ENCODE data around the gene THADA. TPM values are rescaled to one million over a fixed set of nuclear protein-coding genes. Genes with fewer than 3 reads are reported as not detected.

THADA gene
- total and polyA plus RNA-seq, 3 experiments from 2014 or later = 12.2 to 48.7 (median 45.8) TPM

- Mint-ChIP-seq H3K27me3 (no peaks in the 10 kb centered on the region), H3K27ac (peak overlapping the region in 7 of 8 donors; percentile 1 to 77 (median 32)), H3K36me3 (peaks cover 6 to 12% (median 7%) of the 10 kb centered on the region in 3 donors), H3K4me3 (no peak overlapping the region), H3K4me1 (peaks cover 29 to 45% (median 39%) of the 10 kb centered on the region in 3 donors), H3K9me3 (no peaks in the 10 kb centered on the region)
- H3K4me3 ChIP-seq (ENCODE audit: low read length) = no peak overlapping the region
- H3K9me3 ChIP-seq (ENCODE audit: low read length) = no peaks in the 10 kb centered on the region
- CTCF ChIA-PET = no interaction called here
- no peaks in the 10 kb centered on the region for H3K27me3 ChIP-seq (ENCODE audit: insufficient read depth, low read length, poor library complexity, severe bottlenecking)
- no peak for DNase-seq
- POLR2A ChIA-PET = no interaction called here
- no peaks in the 10 kb centered on the region for H3K4me1 ChIP-seq (ENCODE audit: insufficient read depth, low read length)
- no peaks in the 10 kb centered on the region for H3K36me3 ChIP-seq (ENCODE audit: insufficient read depth, low read length)
- H3K27ac ChIP-seq (ENCODE audit: low read depth, low read length) = no peak overlapping the region
Observed at GRCh38 chr2:43519643-43520221, 76.1 kb downstream of the THADA start.

GRCh38 chr2:43518718-43519117, 77.1 kb downstream of the THADA start:
- H3K27me3 Mint-ChIP-seq = no peaks in the 10 kb centered on the region
- Histone ChIP-seq H3K4me3 (ENCODE audit: low read length) (no peak overlapping the region), H3K27me3 (ENCODE audit: insufficient read depth, low read length, poor library complexity, severe bottlenecking) (no peaks in the 10 kb centered on the region), H3K9me3 (ENCODE audit: low read length) (no peaks in the 10 kb centered on the region), H3K4me1 (ENCODE audit: insufficient read depth, low read length) (no peaks in the 10 kb centered on the region), H3K36me3 (ENCODE audit: insufficient read depth, low read length) (no peaks in the 10 kb centered on the region), H3K27ac (ENCODE audit: low read depth, low read length) (no peak overlapping the region)
- CTCF ChIA-PET = no interaction called here
- H3K27ac Mint-ChIP-seq = peak overlapping the region in 5 of 8 donors; percentile 10 to 71 (median 44)
- POLR2A ChIA-PET = no interaction called here
- no peaks in the 10 kb centered on the region for H3K9me3 Mint-ChIP-seq
- H3K4me3 Mint-ChIP-seq = no peak overlapping the region
- DNase-seq = no peak
- peaks cover 28 to 43% (median 37%) of the 10 kb centered on the region in 3 donors for H3K4me1 Mint-ChIP-seq
- H3K36me3 Mint-ChIP-seq = peaks cover 0 to 8% (median 4%) of the 10 kb centered on the region in 3 donors

- no peaks in the 10 kb centered on the region for H3K4me1 ChIP-seq (ENCODE audit: insufficient read depth, low read length)
- H3K27ac Mint-ChIP-seq = peak overlapping the region in 7 of 8 donors; percentile 20 to 75 (median 44)
- ChIA-PET POLR2A (interaction anchor here (0.7 kb wide), 1 partner anchor 1335 kb away, joined by 4 read pairs; no protein-coding TSS in a partner anchor), CTCF (no interaction called here)
- no peak overlapping the region for H3K4me3 Mint-ChIP-seq
- no peak overlapping the region for H3K4me3 ChIP-seq (ENCODE audit: low read length)
- peaks cover 28 to 43% (median 37%) of the 10 kb centered on the region in 3 donors for H3K4me1 Mint-ChIP-seq
- DNase-seq = no peak
- no peaks in the 10 kb centered on the region for H3K27me3 Mint-ChIP-seq
- H3K27ac ChIP-seq (ENCODE audit: low read depth, low read length) = no peak overlapping the region
- no peaks in the 10 kb centered on the region for H3K36me3 ChIP-seq (ENCODE audit: insufficient read depth, low read length)
- no peaks in the 10 kb centered on the region for H3K27me3 ChIP-seq (ENCODE audit: insufficient read depth, low read length, poor library complexity, severe bottlenecking)
- no peaks in the 10 kb centered on the region for H3K9me3 Mint-ChIP-seq
- peaks cover 0 to 9% (median 4%) of the 10 kb centered on the region in 3 donors for H3K36me3 Mint-ChIP-seq
- H3K9me3 ChIP-seq (ENCODE audit: low read length) = no peaks in the 10 kb centered on the region
Observed at GRCh38 chr2:43518181-43518580, 77.7 kb downstream of the THADA start.

GRCh38 chr2:43515807-43516497, 79.9 kb downstream of the THADA start:
- POLR2A ChIA-PET = no interaction called here
- no peaks in the 10 kb centered on the region for H3K27me3 Mint-ChIP-seq
- no peaks in the 10 kb centered on the region for H3K27me3 ChIP-seq (ENCODE audit: insufficient read depth, low read length, poor library complexity, severe bottlenecking)

GRCh38 chr2:43515248-43515647, 80.6 kb downstream of the THADA start:
- peak overlapping the region in 1 of 8 donors; percentile 5 for H3K27ac Mint-ChIP-seq
- Histone ChIP-seq H3K4me1 (ENCODE audit: insufficient read depth, low read length) (no peaks in the 10 kb centered on the region), H3K4me3 (ENCODE audit: low read length) (no peak overlapping the region), H3K27me3 (ENCODE audit: insufficient read depth, low read length, poor library complexity, severe bottlenecking) (no peaks in the 10 kb centered on the region), H3K9me3 (ENCODE audit: low read length) (no peaks in the 10 kb centered on the region), H3K36me3 (ENCODE audit: insufficient read depth, low read length) (no peaks in the 10 kb centered on the region), H3K27ac (ENCODE audit: low read depth, low read length) (no peak overlapping the region)
- ChIA-PET CTCF (no interaction called here), POLR2A (no interaction called here)
- H3K36me3 Mint-ChIP-seq = peaks cover 3 to 24% (median 7%) of the 10 kb centered on the region in 3 donors
- H3K4me1 Mint-ChIP-seq = peaks cover 29 to 51% (median 40%) of the 10 kb centered on the region in 3 donors
- H3K27me3 Mint-ChIP-seq = no peaks in the 10 kb centered on the region
- H3K4me3 Mint-ChIP-seq = no peak overlapping the region
- no peak for DNase-seq
- no peaks in the 10 kb centered on the region for H3K9me3 Mint-ChIP-seq

More at GRCh38 chr2:43515807-43516497, 79.9 kb downstream of the THADA start:
- Mint-ChIP-seq H3K4me3 (no peak overlapping the region), H3K36me3 (peaks cover 3 to 23% (median 6%) of the 10 kb centered on the region in 3 donors), H3K4me1 (peaks cover 29 to 50% (median 38%) of the 10 kb centered on the region in 3 donors), H3K27ac (peak overlapping the region in 5 of 8 donors; percentile 0 to 55 (median 10)), H3K9me3 (no peaks in the 10 kb centered on the region)
- DNase-seq = no peak
- H3K27ac ChIP-seq (ENCODE audit: low read depth, low read length) = no peak overlapping the region
- H3K4me3 ChIP-seq (ENCODE audit: low read length) = no peak overlapping the region
- CTCF ChIA-PET = no interaction called here
- H3K36me3 ChIP-seq (ENCODE audit: insufficient read depth, low read length) = no peaks in the 10 kb centered on the region
- no peaks in the 10 kb centered on the region for H3K9me3 ChIP-seq (ENCODE audit: low read length)
- H3K4me1 ChIP-seq (ENCODE audit: insufficient read depth, low read length) = no peaks in the 10 kb centered on the region

GRCh38 chr2:43513796-43514195, 82.0 kb downstream of the THADA start:
- no peak overlapping the region for H3K4me3 ChIP-seq (ENCODE audit: low read length)
- no peaks in the 10 kb centered on the region for H3K36me3 ChIP-seq (ENCODE audit: insufficient read depth, low read length)
- peaks cover 4% of the 10 kb centered on the region for H3K4me1 ChIP-seq (ENCODE audit: insufficient read depth, low read length)
- CTCF ChIA-PET = no interaction called here
- no peak for DNase-seq
- H3K36me3 Mint-ChIP-seq = peaks cover 3 to 26% (median 7%) of the 10 kb centered on the region in 3 donors
- no peaks in the 10 kb centered on the region for H3K9me3 Mint-ChIP-seq
- POLR2A ChIA-PET = no interaction called here
- H3K4me3 Mint-ChIP-seq = no peak overlapping the region
- H3K27me3 ChIP-seq (ENCODE audit: insufficient read depth, low read length, poor library complexity, severe bottlenecking) = no peaks in the 10 kb centered on the region
- H3K27me3 Mint-ChIP-seq = no peaks in the 10 kb centered on the region
- H3K27ac Mint-ChIP-seq = no peak overlapping the region
- H3K9me3 ChIP-seq (ENCODE audit: low read length) = no peaks in the 10 kb centered on the region
- H3K4me1 Mint-ChIP-seq = peaks cover 31 to 46% (median 46%) of the 10 kb centered on the region in 3 donors
- H3K27ac ChIP-seq (ENCODE audit: low read depth, low read length) = no peak overlapping the region

GRCh38 chr2:43513216-43513615, 82.6 kb downstream of the THADA start:
- H3K9me3 ChIP-seq (ENCODE audit: low read length) = no peaks in the 10 kb centered on the region
- H3K27ac ChIP-seq (ENCODE audit: low read depth, low read length) = no peak overlapping the region
- no peaks in the 10 kb centered on the region for H3K36me3 ChIP-seq (ENCODE audit: insufficient read depth, low read length)
- no peak overlapping the region for H3K4me3 ChIP-seq (ENCODE audit: low read length)
- Mint-ChIP-seq H3K4me3 (no peak overlapping the region), H3K9me3 (no peaks in the 10 kb centered on the region), H3K4me1 (peaks cover 32 to 50% (median 46%) of the 10 kb centered on the region in 3 donors), H3K36me3 (peaks cover 3 to 31% (median 7%) of the 10 kb centered on the region in 3 donors), H3K27me3 (no peaks in the 10 kb centered on the region), H3K27ac (no peak overlapping the region)
- ChIA-PET POLR2A (interaction anchor here (0.6 kb wide), 1 partner anchor 638 kb away, joined by 5 read pairs; no protein-coding TSS in a partner anchor), CTCF (no interaction called here)
- no peak for DNase-seq
- H3K4me1 ChIP-seq (ENCODE audit: insufficient read depth, low read length) = peaks cover 8% of the 10 kb centered on the region
- H3K27me3 ChIP-seq (ENCODE audit: insufficient read depth, low read length, poor library complexity, severe bottlenecking) = no peaks in the 10 kb centered on the region

GRCh38 chr2:43511199-43511598, 84.6 kb downstream of the THADA start:
- Mint-ChIP-seq H3K4me3 (no peak overlapping the region), H3K36me3 (peaks cover 3 to 46% (median 10%) of the 10 kb centered on the region in 3 donors), H3K9me3 (no peaks in the 10 kb centered on the region), H3K4me1 (peaks cover 27 to 46% (median 40%) of the 10 kb centered on the region in 3 donors), H3K27ac (no peak overlapping the region), H3K27me3 (no peaks in the 10 kb centered on the region)
- Histone ChIP-seq H3K36me3 (ENCODE audit: insufficient read depth, low read length) (no peaks in the 10 kb centered on the region), H3K27me3 (ENCODE audit: insufficient read depth, low read length, poor library complexity, severe bottlenecking) (no peaks in the 10 kb centered on the region), H3K4me3 (ENCODE audit: low read length) (no peak overlapping the region), H3K4me1 (ENCODE audit: insufficient read depth, low read length) (peaks cover 8% of the 10 kb centered on the region), H3K9me3 (ENCODE audit: low read length) (no peaks in the 10 kb centered on the region), H3K27ac (ENCODE audit: low read depth, low read length) (no peak overlapping the region)
- ChIA-PET CTCF (no interaction called here), POLR2A (no interaction called here)
- no peak for DNase-seq

Data from CD8-positive, alpha-beta memory T cell (primary cell).